SK-MEL-5 (cell line): ENCODE results near the gene IFT43. TPM values are rescaled to one million over a fixed set of nuclear protein-coding genes. Genes with fewer than 3 reads are reported as not detected.

Experiments
- DNase-seq: peaks from one replicate; pipeline ENCODE4 v3.0.0-alpha.2; 2016; ENCODE audit warnings: low read depth, low spot score
- in situ Hi-C: cut with HindIII; loops from 2 replicates; pipeline ENCODE4 v1.10.0; 2016; ENCODE audit warnings: low sequenced_read_pairs, high pct_unique_total_duplicates, low pct_unique_long_range_greater_than_20kb
- total RNA-seq: library from RNA; depleted of rRNA; stranded (reverse); fragments of >200 nt; shearing (Covaris generic); gene quantifications from 2 replicates; pipeline ENCODE4 v1.2.3, GENCODE V29; 2014; rRNA removed

IFT43 gene
- total RNA-seq, 1 experiment from 2014 or later, result 27.3 TPM

GRCh38 chr14:76112889-76113624, 127.5 kb downstream of the IFT43 start:
- DNase-seq, result no peak
- in situ Hi-C loops, result no loop called here

- no peak for DNase-seq
- in situ Hi-C loops, result no loop called here
These were observed 128.1 kb downstream of the IFT43 start for GRCh38 chr14:76113691-76114090.

GRCh38 chr14:76115010-76115422, 129.5 kb downstream of the IFT43 start:
- DNase-seq, result peak; percentile 5
- in situ Hi-C loops, result no loop called here

- in situ Hi-C loops, result no loop called here
These were observed 132.4 kb downstream of the IFT43 start for GRCh38 chr14:76117789-76118484.

GRCh38 chr14:76118594-76118993, 133.0 kb downstream of the IFT43 start:
- DNase-seq, result no peak
- in situ Hi-C loops, result no loop called here

More at GRCh38 chr14:76117789-76118484, 132.4 kb downstream of the IFT43 start:
- DNase-seq, result no peak

- in situ Hi-C loops, result no loop called here
- DNase-seq, result no peak
These were observed 135.7 kb downstream of the IFT43 start for GRCh38 chr14:76121089-76121748.

- in situ Hi-C loops, result no loop called here
- DNase-seq, result peak; percentile 33
These were observed 138.1 kb downstream of the IFT43 start for GRCh38 chr14:76123426-76124225.

- in situ Hi-C loops, result no loop called here
These were observed 139.9 kb downstream of the IFT43 start for GRCh38 chr14:76125511-76125910.

GRCh38 chr14:76126076-76126475, 140.5 kb downstream of the IFT43 start:
- in situ Hi-C loops, result no loop called here
- no peak for DNase-seq

More at GRCh38 chr14:76125511-76125910, 139.9 kb downstream of the IFT43 start:
- no peak for DNase-seq

- DNase-seq, result no peak
- in situ Hi-C loops, result no loop called here
These were observed 144.5 kb downstream of the IFT43 start for GRCh38 chr14:76129851-76130576.

- DNase-seq, result no peak
- in situ Hi-C loops, result no loop called here
These were observed 145.8 kb downstream of the IFT43 start for GRCh38 chr14:76131071-76131965.

GRCh38 chr14:76133103-76133502, 147.5 kb downstream of the IFT43 start:
- in situ Hi-C loops, result no loop called here
- peak; percentile 29 for DNase-seq

Other genes starting within 250 kb of the IFT43 start
- gene TGFB3, start 3.8 kb upstream of the IFT43 start, total RNA-seq, result 2.8 and 4.4 TPM in 2 replicates
- gene GPATCH2L, start 166.2 kb downstream of the IFT43 start, total RNA-seq, result 23.8 and 27.2 TPM in 2 replicates